ENCODE measurements around the gene KRT25. TPM values are rescaled to one million over a fixed set of nuclear protein-coding genes. Genes with fewer than 3 reads are reported as not detected.
"Not testable (repeated sequence)": the region's sequence is repeated elsewhere in the genome, so short reads cannot be mapped to it uniquely, and the experiment has no call there.

The KRT25 gene
- total RNA-seq, 2 experiments from 2014 or later, result not detected

DNA sequence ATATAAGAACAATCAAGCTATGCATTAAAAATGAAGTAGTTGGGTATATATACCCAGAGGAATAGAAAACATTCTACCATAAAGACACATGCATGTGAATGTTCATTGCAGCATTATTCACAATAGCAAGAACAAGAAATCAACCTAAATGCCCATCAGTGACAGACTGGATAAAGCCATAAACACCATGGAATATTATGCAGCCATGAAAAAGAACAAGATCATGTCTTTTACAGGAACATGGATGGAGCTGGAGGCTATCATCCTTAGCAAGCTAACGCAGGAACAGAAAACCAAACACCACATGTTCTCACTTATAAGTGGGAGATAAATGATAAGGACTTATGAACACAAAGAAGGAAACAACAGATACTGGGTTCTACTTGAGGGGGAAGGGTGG lies 6.5 kb downstream of the KRT25 start:
- H3K4me1 Mint-ChIP-seq (ENCODE audit: low read depth); CTCF ChIA-PET; H3K9me3 Mint-ChIP-seq; DNase-seq; H3K36me3 Mint-ChIP-seq; H3K4me3 Mint-ChIP-seq; intact Hi-C loops (cut with micrococcal nuclease); POLR2A ChIA-PET: not testable (repeated sequence)
- Mint-ChIP-seq H3K27me3 (peaks cover 38% of the 10 kb centered on the region), H3K27ac (peak overlapping the region; percentile 9)

DNA sequence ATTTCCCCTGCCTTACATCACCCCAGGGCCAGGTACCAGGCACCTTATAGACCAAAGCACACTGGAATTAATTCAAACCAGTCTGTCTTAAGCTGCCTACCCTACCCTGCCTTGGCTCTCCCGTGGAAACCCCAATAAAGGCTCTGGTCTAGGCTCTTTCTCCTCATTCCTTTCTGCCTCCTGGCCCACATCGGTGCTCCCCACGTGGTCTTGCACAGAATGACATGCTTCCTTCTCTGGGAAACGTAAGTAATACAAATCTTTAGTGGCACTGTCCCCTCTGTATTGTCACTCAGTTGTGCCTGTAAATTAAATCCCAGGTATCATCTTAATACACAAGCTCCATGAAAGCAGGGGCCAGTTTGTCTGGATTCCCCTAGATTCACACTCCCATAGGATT lies 16.6 kb downstream of the KRT25 start:
- DNase-seq, result no peak
- Mint-ChIP-seq H3K36me3 (peaks cover 2% of the 10 kb centered on the region), H3K4me1 (ENCODE audit: low read depth) (no peaks in the 10 kb centered on the region), H3K4me3 (no peak overlapping the region), H3K27me3 (peaks cover 17% of the 10 kb centered on the region), H3K27ac (no peak overlapping the region), H3K9me3 (peaks cover 6% of the 10 kb centered on the region)
- ChIA-PET CTCF (no interaction called here), POLR2A (no interaction called here)
- intact Hi-C loops (cut with micrococcal nuclease), result no loop called here

- ChIA-PET CTCF (no interaction called here), POLR2A (no interaction called here)
- no peak overlapping the region for H3K27ac Mint-ChIP-seq
- no peaks in the 10 kb centered on the region for H3K9me3 Mint-ChIP-seq
- H3K27me3 Mint-ChIP-seq, result peaks cover 14% of the 10 kb centered on the region
- no peak overlapping the region for H3K4me3 Mint-ChIP-seq
- intact Hi-C loops (cut with micrococcal nuclease), result no loop called here
- no peak for DNase-seq
- no peaks in the 10 kb centered on the region for H3K4me1 Mint-ChIP-seq (ENCODE audit: low read depth)
- H3K36me3 Mint-ChIP-seq, result no peaks in the 10 kb centered on the region
Measured at GRCh38 chr17:40735016-40735415, 20.1 kb downstream of the KRT25 start.

GRCh38 chr17:40734018-40734417 lies 21.1 kb downstream of the KRT25 start:
- no peak overlapping the region for H3K4me3 Mint-ChIP-seq
- no peaks in the 10 kb centered on the region for H3K4me1 Mint-ChIP-seq (ENCODE audit: low read depth)
- DNase-seq, result no peak
- CTCF ChIA-PET, result no interaction called here
- no peaks in the 10 kb centered on the region for H3K36me3 Mint-ChIP-seq
- peaks cover 14% of the 10 kb centered on the region for H3K27me3 Mint-ChIP-seq
- no peak overlapping the region for H3K27ac Mint-ChIP-seq
- H3K9me3 Mint-ChIP-seq, result no peaks in the 10 kb centered on the region
- POLR2A ChIA-PET, result no interaction called here
- intact Hi-C loops (cut with micrococcal nuclease), result no loop called here

DNA sequence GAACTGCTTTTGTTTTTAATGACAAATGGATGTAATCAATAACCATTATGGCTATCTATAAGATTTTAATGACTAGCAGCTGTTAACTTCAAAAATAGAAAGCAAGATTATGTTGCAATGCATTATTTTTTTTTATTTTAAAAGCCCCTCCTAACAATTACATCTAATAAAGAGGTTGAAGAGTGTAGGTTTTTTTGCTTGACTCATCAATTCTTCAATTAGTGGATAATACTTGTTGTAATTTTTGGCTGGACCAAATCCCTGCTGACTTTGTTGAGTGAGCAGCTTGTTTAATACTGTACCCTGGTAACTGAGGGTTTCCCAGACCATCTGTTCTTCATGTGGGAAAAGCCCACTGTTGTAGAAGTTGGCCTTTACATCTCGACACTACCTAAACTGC lies 24.2 kb downstream of the KRT25 start:
- Mint-ChIP-seq H3K27ac (no peak overlapping the region), H3K4me3 (no peak overlapping the region), H3K4me1 (ENCODE audit: low read depth) (no peaks in the 10 kb centered on the region), H3K36me3 (no peaks in the 10 kb centered on the region), H3K27me3 (peaks cover 14% of the 10 kb centered on the region), H3K9me3 (no peaks in the 10 kb centered on the region)
- ChIA-PET POLR2A (interaction anchor here (0.5 kb wide), 1 partner anchor 277 kb away, joined by 3 read pairs; no protein-coding TSS in a partner anchor), CTCF (no interaction called here)
- intact Hi-C loops (cut with micrococcal nuclease), result no loop called here
- DNase-seq, result no peak

DNA sequence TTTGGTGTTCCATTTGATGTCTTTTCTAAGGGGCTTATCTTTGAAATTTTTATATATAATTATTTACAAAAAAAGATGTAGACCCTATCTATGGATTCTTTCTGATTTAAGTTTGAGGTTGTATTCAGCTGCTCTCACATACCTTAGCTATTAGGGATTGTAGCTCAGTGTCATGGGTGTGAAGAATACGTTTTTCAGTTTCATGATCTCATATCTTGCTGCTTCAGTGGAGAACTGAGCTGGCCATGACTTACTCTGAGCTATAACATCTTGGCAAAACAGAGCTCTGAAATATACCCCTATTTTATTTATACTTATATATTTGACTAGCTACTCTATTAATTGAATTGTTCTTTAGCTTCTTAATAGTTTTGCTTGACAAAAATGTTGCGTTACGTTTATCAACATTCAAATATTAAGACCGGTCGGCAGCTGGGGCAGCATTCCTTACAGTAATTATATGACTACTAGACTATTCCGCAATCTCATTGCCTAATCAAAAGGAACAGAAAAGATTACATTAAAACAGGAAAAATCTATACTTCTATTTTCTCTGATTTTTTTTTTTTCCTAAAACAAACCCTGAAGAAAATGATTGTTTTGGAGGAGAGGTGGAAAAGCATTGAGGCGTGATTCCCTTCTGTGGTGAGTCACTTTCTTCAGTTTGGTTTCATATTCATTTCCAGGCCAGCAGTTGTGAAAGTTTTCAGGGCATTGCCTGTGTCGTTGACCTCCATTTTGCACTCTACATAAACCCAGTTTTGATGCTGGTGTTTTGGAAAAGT lies 27.5 kb downstream of the KRT25 start:
- no peaks in the 10 kb centered on the region for H3K36me3 Mint-ChIP-seq
- peaks cover 12% of the 10 kb centered on the region for H3K27me3 Mint-ChIP-seq
- no peaks in the 10 kb centered on the region for H3K4me1 Mint-ChIP-seq (ENCODE audit: low read depth)
- no peaks in the 10 kb centered on the region for H3K9me3 Mint-ChIP-seq
- no peak overlapping the region for H3K27ac Mint-ChIP-seq
- CTCF ChIA-PET, result interaction anchor here (0.6 to 0.8 kb wide), 2 partner anchors 108 to 142 kb away, joined by 3 to 4 read pairs; no protein-coding TSS in a partner anchor
- no peak for DNase-seq
- POLR2A ChIA-PET, result no interaction called here
- no peak overlapping the region for H3K4me3 Mint-ChIP-seq
- intact Hi-C loops (cut with micrococcal nuclease), result no loop called here

- H3K27ac Mint-ChIP-seq, result no peak overlapping the region
- no peak for DNase-seq
- no peaks in the 10 kb centered on the region for H3K36me3 Mint-ChIP-seq
- intact Hi-C loops (cut with micrococcal nuclease), result no loop called here
- CTCF ChIA-PET, result interaction anchor here (0.6 kb wide), 1 partner anchor 142 kb away, joined by 3 read pairs; no protein-coding TSS in a partner anchor
- H3K4me1 Mint-ChIP-seq (ENCODE audit: low read depth), result no peaks in the 10 kb centered on the region
- no peak overlapping the region for H3K4me3 Mint-ChIP-seq
- H3K9me3 Mint-ChIP-seq, result no peaks in the 10 kb centered on the region
- H3K27me3 Mint-ChIP-seq, result peaks cover 12% of the 10 kb centered on the region
- POLR2A ChIA-PET, result no interaction called here
Measured at GRCh38 chr17:40726919-40727318, 28.2 kb downstream of the KRT25 start.

GRCh38 chr17:40724656-40725055 lies 30.5 kb downstream of the KRT25 start:
- CTCF ChIA-PET, result no interaction called here
- Mint-ChIP-seq H3K27ac (no peak overlapping the region), H3K4me3 (no peak overlapping the region), H3K27me3 (peaks cover 4% of the 10 kb centered on the region), H3K9me3 (no peaks in the 10 kb centered on the region), H3K36me3 (no peaks in the 10 kb centered on the region), H3K4me1 (ENCODE audit: low read depth) (no peaks in the 10 kb centered on the region)
- no peak for DNase-seq
- intact Hi-C loops (cut with micrococcal nuclease), result no loop called here
- POLR2A ChIA-PET, result no interaction called here

DNA sequence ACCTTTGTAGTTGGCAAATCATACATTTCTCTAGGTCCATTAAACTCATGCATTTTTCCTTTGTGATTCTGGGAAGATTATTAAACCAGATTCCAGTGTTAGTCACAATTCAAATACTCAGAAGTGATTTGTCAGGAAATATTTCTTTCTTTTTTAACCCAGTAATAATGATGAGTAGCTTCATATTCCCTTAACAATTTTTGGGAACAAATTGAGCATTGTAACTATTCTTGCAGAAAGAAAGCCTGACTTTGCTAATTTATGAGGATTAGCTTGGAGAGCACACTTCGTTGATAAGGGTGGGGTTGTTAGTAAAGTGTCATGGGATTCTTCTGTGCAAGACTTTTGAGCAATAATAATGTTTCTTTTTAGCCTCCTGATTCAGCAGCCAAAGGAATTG lies 32.9 kb downstream of the KRT25 start:
- H3K4me1 Mint-ChIP-seq (ENCODE audit: low read depth), result no peaks in the 10 kb centered on the region
- H3K36me3 Mint-ChIP-seq, result no peaks in the 10 kb centered on the region
- intact Hi-C loops (cut with micrococcal nuclease), result no loop called here
- DNase-seq, result no peak
- H3K27me3 Mint-ChIP-seq, result peaks cover 12% of the 10 kb centered on the region
- ChIA-PET CTCF (no interaction called here), POLR2A (no interaction called here)
- no peak overlapping the region for H3K27ac Mint-ChIP-seq
- H3K4me3 Mint-ChIP-seq, result no peak overlapping the region
- no peaks in the 10 kb centered on the region for H3K9me3 Mint-ChIP-seq

DNA sequence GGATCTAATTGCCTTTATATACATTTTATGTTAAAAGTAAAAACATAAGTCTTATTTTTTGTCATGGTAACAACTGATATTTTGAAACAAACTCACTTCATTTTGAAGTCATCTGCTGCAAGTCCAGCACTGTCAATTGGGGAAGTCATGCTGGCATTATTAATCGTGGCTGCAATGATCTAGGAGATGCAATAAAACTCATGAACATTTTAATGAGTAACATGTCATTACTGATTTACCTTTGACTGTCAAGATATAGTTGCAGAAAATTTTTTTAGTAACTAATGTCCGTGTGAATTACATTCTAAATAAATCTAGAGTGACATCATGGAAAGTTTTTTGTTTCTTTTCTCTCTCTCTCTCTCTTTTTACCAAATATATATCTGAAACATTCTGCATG lies 34.2 kb downstream of the KRT25 start:
- no peaks in the 10 kb centered on the region for H3K9me3 Mint-ChIP-seq
- H3K4me3 Mint-ChIP-seq, result no peak overlapping the region
- H3K4me1 Mint-ChIP-seq (ENCODE audit: low read depth), result no peaks in the 10 kb centered on the region
- no peak overlapping the region for H3K27ac Mint-ChIP-seq
- H3K36me3 Mint-ChIP-seq, result no peaks in the 10 kb centered on the region
- H3K27me3 Mint-ChIP-seq, result peaks cover 15% of the 10 kb centered on the region
- DNase-seq, result no peak
- ChIA-PET POLR2A (no interaction called here), CTCF (no interaction called here)
- intact Hi-C loops (cut with micrococcal nuclease), result no loop called here

DNA sequence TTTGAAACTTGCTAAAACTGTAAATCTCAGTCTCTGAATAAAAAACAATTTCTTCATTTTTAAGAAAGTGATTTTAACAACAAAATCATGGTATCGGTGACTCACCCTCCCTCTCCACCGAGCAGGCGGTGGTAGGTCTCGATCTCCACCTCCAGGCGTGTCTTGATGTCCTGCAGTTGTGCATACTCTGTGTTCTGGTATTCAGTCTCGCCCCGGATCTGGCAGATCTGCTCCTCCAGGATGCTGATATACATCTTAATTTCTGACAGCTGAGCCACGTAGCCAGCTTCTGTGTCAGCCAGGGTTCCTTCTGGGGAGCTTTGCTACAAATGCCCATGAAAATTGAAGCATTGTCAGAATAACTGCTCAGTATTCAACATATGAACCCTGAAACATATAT lies 36.2 kb downstream of the KRT25 start:
- ChIA-PET CTCF (no interaction called here), POLR2A (no interaction called here)
- Mint-ChIP-seq H3K27me3 (peaks cover 15% of the 10 kb centered on the region), H3K36me3 (no peaks in the 10 kb centered on the region), H3K4me3 (no peak overlapping the region), H3K4me1 (ENCODE audit: low read depth) (no peaks in the 10 kb centered on the region), H3K27ac (no peak overlapping the region), H3K9me3 (no peaks in the 10 kb centered on the region)
- no peak for DNase-seq
- intact Hi-C loops (cut with micrococcal nuclease), result no loop called here

GRCh38 chr17:40717776-40718175 lies 37.4 kb downstream of the KRT25 start:
- H3K27me3 Mint-ChIP-seq, result peaks cover 13% of the 10 kb centered on the region
- H3K9me3 Mint-ChIP-seq, result no peaks in the 10 kb centered on the region
- H3K27ac Mint-ChIP-seq, result no peak overlapping the region
- POLR2A ChIA-PET, result no interaction called here
- no peak for DNase-seq
- intact Hi-C loops (cut with micrococcal nuclease), result no loop called here
- H3K36me3 Mint-ChIP-seq, result no peaks in the 10 kb centered on the region
- no peak overlapping the region for H3K4me3 Mint-ChIP-seq
- H3K4me1 Mint-ChIP-seq (ENCODE audit: low read depth), result no peaks in the 10 kb centered on the region
- CTCF ChIA-PET, result no interaction called here

- intact Hi-C loops (cut with micrococcal nuclease), result no loop called here
- DNase-seq, result no peak
- no peaks in the 10 kb centered on the region for H3K9me3 Mint-ChIP-seq
- no peak overlapping the region for H3K4me3 Mint-ChIP-seq
- ChIA-PET POLR2A (no interaction called here), CTCF (no interaction called here)
- no peaks in the 10 kb centered on the region for H3K36me3 Mint-ChIP-seq
- H3K27me3 Mint-ChIP-seq, result peaks cover 13% of the 10 kb centered on the region
- H3K27ac Mint-ChIP-seq, result no peak overlapping the region
- no peaks in the 10 kb centered on the region for H3K4me1 Mint-ChIP-seq (ENCODE audit: low read depth)
Measured at GRCh38 chr17:40714473-40714872, 40.7 kb downstream of the KRT25 start.
